Measurements from ENCODE around the gene ITPR1.

GRCh38 chr3:4889896-4890295 lies 396.7 kb downstream of the ITPR1 start:
- TF ChIP-seq MYC (IDR thresholded peaks at IDR 0.05; ENCODE audit: borderline replicate concordance, low read length) (no peak), USF2 (IDR thresholded peaks at IDR 0.05) (no peak), CTCF (IDR thresholded peaks at IDR 0.05) (no peak), POLR2A (IDR thresholded peaks at IDR 0.05; ENCODE audit: low read length) (no peak), ELK1 (IDR thresholded peaks at IDR 0.05; ENCODE audit: low read depth, low read length) (no peak), RAD21 (conservative IDR thresholded peaks at IDR 0.05 in 1 of 2, IDR thresholded peaks at IDR 0.05 in 1 of 2) (no peak), MAX (IDR thresholded peaks at IDR 0.05) (no peak), CHD2 (IDR thresholded peaks at IDR 0.05; ENCODE audit: low read length, partially characterized antibody) (no peak), MAZ (IDR thresholded peaks at IDR 0.05; ENCODE audit: borderline replicate concordance, low read depth, low read length) (no peak), JUNB (IDR thresholded peaks at IDR 0.05) (no peak), ZFP36 (IDR thresholded peaks at IDR 0.05; ENCODE audit: borderline replicate concordance, partially characterized antibody) (no peak)
